Epithelial cell of prostate (primary cell): ENCODE data around the gene SBDS.
A peak's percentile ranks its signal among the peaks of the same experiment; 100 is the strongest.
"Not testable (repeated sequence)": the region's sequence is repeated elsewhere in the genome, so short reads cannot be mapped to it uniquely, and the experiment has no call there.

Source experiments
- DNase-seq: peaks from one replicate; pipeline ENCODE4 v3.0.0-alpha.2; 2011; ENCODE audit warnings: low read depth, low spot score
- H3K27ac ChIP-seq: fragments of 450-650 bp; 2 replicates; pipeline ENCODE4 v1.5.1; 2017; ENCODE audit warnings: mild to moderate bottlenecking

Gene SBDS

GRCh38 chr7:66996444-66997191, 1.2 kb upstream of the SBDS start, which contains the start of gene TYW1:
Gene TYW1, plus strand, starts transcription at chr7:66996833. Its CDS starts 146 bp downstream, at chr7:66996979.
- DNase-seq, result peak; percentile 88
- peak within 1 kb of the TSS; percentile 96 for H3K27ac ChIP-seq

- H3K27ac ChIP-seq, result peak overlapping the region; percentile 96
- peak; percentile 39 for DNase-seq
These were observed 716 bp downstream of the SBDS start for GRCh38 chr7:66994691-66995049.

- H3K27ac ChIP-seq, result peak overlapping the region; percentile 96
- not testable (repeated sequence) for DNase-seq
These were observed 1.3 kb downstream of the SBDS start for GRCh38 chr7:66994051-66994450.

- H3K27ac ChIP-seq, DNase-seq: not testable (repeated sequence)
These were observed 5.8 kb downstream of the SBDS start for GRCh38 chr7:66989552-66989951.

- not testable (repeated sequence) for H3K27ac ChIP-seq, DNase-seq
These were observed 15.1 kb downstream of the SBDS start for GRCh38 chr7:66980336-66980735.

- H3K27ac ChIP-seq, DNase-seq: not testable (repeated sequence)
These were observed 16.4 kb downstream of the SBDS start for GRCh38 chr7:66979013-66979412.

- DNase-seq, H3K27ac ChIP-seq: not testable (repeated sequence)
These were observed 17.1 kb downstream of the SBDS start for GRCh38 chr7:66978312-66978711.

- no peak for DNase-seq
- no peak overlapping the region for H3K27ac ChIP-seq
These were observed 20.3 kb downstream of the SBDS start for GRCh38 chr7:66974986-66975590.

- DNase-seq, result no peak
- H3K27ac ChIP-seq, result no peak overlapping the region
These were observed 25.1 kb downstream of the SBDS start for GRCh38 chr7:66970310-66970709.

GRCh38 chr7:66969001-66969400, 26.4 kb downstream of the SBDS start:
- not testable (repeated sequence) for H3K27ac ChIP-seq, DNase-seq

GRCh38 chr7:66967029-66967428, 28.4 kb downstream of the SBDS start:
- no peak for DNase-seq
- H3K27ac ChIP-seq, result no peak overlapping the region

GRCh38 chr7:66964411-66964810, 31.0 kb downstream of the SBDS start:
- H3K27ac ChIP-seq, result no peak overlapping the region
- no peak for DNase-seq

- no peak overlapping the region for H3K27ac ChIP-seq
- no peak for DNase-seq
These were observed 34.3 kb downstream of the SBDS start for GRCh38 chr7:66961096-66961495.

- DNase-seq, result no peak
- no peak overlapping the region for H3K27ac ChIP-seq
These were observed 35.2 kb downstream of the SBDS start for GRCh38 chr7:66960192-66960591.

GRCh38 chr7:66958538-66959350, 36.6 kb downstream of the SBDS start:
- DNase-seq, result no peak
- H3K27ac ChIP-seq, result no peak overlapping the region

- no peak for DNase-seq
- H3K27ac ChIP-seq, result no peak overlapping the region
These were observed 37.6 kb downstream of the SBDS start for GRCh38 chr7:66957595-66958290.

- peak overlapping the region; percentile 79 for H3K27ac ChIP-seq
- no peak for DNase-seq
These were observed 42.4 kb downstream of the SBDS start for GRCh38 chr7:66953044-66953427.

- peak; percentile 20 for DNase-seq
- H3K27ac ChIP-seq, result peak overlapping the region; percentile 79
These were observed 42.9 kb downstream of the SBDS start for GRCh38 chr7:66952343-66953043.

GRCh38 chr7:66950763-66951162, 44.6 kb downstream of the SBDS start:
- DNase-seq, result no peak

GRCh38 chr7:66950311-66950710, 45.1 kb downstream of the SBDS start:
- no peak overlapping the region for H3K27ac ChIP-seq
- DNase-seq, result no peak

More at GRCh38 chr7:66950763-66951162, 44.6 kb downstream of the SBDS start:
- H3K27ac ChIP-seq, result peak overlapping the region; percentile 79
